ENCODE data around the gene LRRC2.

DNA sequence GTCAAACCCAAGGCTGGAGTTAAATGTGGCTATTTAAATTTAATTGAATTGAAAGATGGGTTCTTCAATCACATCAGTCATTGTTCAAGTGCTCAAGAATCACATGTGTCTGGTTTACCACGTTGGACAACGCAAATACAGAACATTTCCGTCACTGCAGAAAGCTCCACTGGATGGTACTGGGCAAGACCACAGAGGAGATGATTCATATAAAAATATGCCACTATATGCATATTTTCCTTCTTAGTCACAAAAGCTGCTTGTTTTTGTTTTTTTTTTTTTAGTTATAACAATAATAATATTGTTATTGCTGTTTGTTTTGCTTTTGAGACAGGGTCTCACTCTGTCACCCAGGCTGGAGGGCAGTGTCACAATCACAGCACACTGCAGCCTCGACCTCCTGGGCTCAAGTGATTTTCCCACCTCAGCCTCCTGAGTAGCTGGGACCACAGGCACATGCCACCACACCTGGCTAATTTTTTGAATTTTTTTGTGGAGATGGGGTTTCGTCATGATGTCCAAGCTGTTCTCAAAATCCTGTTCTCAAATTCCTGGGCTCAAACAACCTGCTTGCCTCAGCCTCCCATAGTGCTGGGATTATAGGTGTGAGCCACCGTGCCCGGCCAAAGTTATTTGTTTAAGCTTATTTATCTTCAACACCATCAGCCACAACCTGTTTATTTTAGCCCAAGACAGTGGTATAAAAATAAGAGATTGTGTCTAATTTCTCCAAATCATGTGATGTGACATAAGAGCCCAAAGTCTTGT, 48.9 kb downstream of the LRRC2 start:
- TF ChIP-seq POLR2AphosphoS5 (IDR thresholded peaks at IDR 0.05), result no peak
- TF ChIP-seq, protein P1, sequence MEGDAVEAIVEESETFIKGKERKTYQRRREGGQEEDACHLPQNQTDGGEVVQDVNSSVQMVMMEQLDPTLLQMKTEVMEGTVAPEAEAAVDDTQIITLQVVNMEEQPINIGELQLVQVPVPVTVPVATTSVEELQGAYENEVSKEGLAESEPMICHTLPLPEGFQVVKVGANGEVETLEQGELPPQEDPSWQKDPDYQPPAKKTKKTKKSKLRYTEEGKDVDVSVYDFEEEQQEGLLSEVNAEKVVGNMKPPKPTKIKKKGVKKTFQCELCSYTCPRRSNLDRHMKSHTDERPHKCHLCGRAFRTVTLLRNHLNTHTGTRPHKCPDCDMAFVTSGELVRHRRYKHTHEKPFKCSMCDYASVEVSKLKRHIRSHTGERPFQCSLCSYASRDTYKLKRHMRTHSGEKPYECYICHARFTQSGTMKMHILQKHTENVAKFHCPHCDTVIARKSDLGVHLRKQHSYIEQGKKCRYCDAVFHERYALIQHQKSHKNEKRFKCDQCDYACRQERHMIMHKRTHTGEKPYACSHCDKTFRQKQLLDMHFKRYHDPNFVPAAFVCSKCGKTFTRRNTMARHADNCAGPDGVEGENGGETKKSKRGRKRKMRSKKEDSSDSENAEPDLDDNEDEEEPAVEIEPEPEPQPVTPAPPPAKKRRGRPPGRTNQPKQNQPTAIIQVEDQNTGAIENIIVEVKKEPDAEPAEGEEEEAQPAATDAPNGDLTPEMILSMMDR (IDR thresholded peaks at IDR 0.05), result no peak
- TF ChIP-seq POLR2A (IDR thresholded peaks at IDR 0.05), result no peak
